Endothelial cell of umbilical vein (primary cell): ENCODE measurements around the gene MACROH2A1. TPM values are rescaled to one million over a fixed set of nuclear protein-coding genes. Genes with fewer than 3 reads are reported as not detected.

Experiments used
- BruUV-seq: library from RNA; stranded (reverse); fragments of 400-500 nt; replicated peaks from 2 replicates; lab custom pipeline; 2021; lab: Mats Ljungman, UMichigan
- CTCF ChIA-PET: fragments of 300-600, 350-600 bp; sonication (Branson Sonifier 250); formaldehyde crosslinking; loops from one replicate; lab custom pipeline; 2021; ENCODE audit warnings: antibody characterized with exemption, inconsistent platforms; lab: Charles Lee
- POLR2A ChIA-PET: fragments of 300-600, 350-600 bp; sonication (Branson Sonifier 250); formaldehyde crosslinking; loops from one replicate; lab custom pipeline; 2021; ENCODE audit warnings: antibody characterized with exemption, inconsistent platforms; lab: Charles Lee
- DNase-seq: peaks from one replicate; pipeline ENCODE4 v3.0.0-alpha.2; 2011; ENCODE audit warnings: low read depth, low spot score
- FAIRE-seq: peaks from 2 replicates; lab custom pipeline; 2011; peaks lifted over from hg19 to GRCh38; lab: Jason Lieb, UNC
- H2AFZ ChIP-seq: 2 replicates; pipeline ENCODE4 v1.6.0; 2012; ENCODE audit warnings: low read depth, low read length, control low read depth, inconsistent platforms
- H3K27ac ChIP-seq: 2 replicates; pipeline ENCODE4 v1.5.1; 2011; ENCODE audit warnings: low read depth, mild to moderate bottlenecking, control low read depth, low read length, moderate library complexity; ENCODE audit not compliant: insufficient read depth
- H3K27me3 ChIP-seq, 2 experiments: 2 replicates each; pipeline versions ENCODE4 v1.6.0 to v1.6.1; 2011; ENCODE audit warnings: low read length in 2 of 2, mixed read lengths in 1 of 2; ENCODE audit not compliant: control insufficient read depth in 2 of 2, insufficient read depth in 2 of 2
- H3K36me3 ChIP-seq, 2 experiments: 2 replicates in 1 of 2; 3 replicates in 1 of 2; pipeline ENCODE4 v1.5.1; 2011; ENCODE audit warnings: low read length in 2 of 2, mild to moderate bottlenecking in 1 of 2, moderate library complexity in 1 of 2; ENCODE audit not compliant: control insufficient read depth in 2 of 2, insufficient read depth in 2 of 2; ENCODE audit errors: extremely low read depth in 1 of 2
- H3K4me1 ChIP-seq: 3 replicates; pipeline ENCODE4 v1.5.1; 2011; ENCODE audit warnings: mild to moderate bottlenecking, low read length; ENCODE audit not compliant: control insufficient read depth, insufficient read depth; ENCODE audit errors: extremely low read depth
- H3K4me2 ChIP-seq: 2 replicates; pipeline ENCODE4 v1.6.1; 2011; ENCODE audit warnings: low read length, control low read depth, mixed read lengths; ENCODE audit not compliant: insufficient read depth
- H3K4me3 ChIP-seq, 3 experiments: fragments of 200-600 bp in 1 of 3; sonication (generic), shearing (Covaris generic) in 1 of 3; replicated peaks in 1 of 3; 2 replicates each; pipeline ENCODE4 v1.5.1; 2011 to 2016; ENCODE audit warnings: control low read depth in 3 of 3, low read length in 3 of 3, mild to moderate bottlenecking in 2 of 3, inconsistent platforms in 1 of 3, low read depth in 1 of 3, moderate library complexity in 1 of 3; ENCODE audit not compliant: insufficient read depth in 1 of 3
- H3K79me2 ChIP-seq: 2 replicates; pipeline ENCODE4 v1.6.0; 2012; ENCODE audit warnings: low read length, inconsistent platforms; ENCODE audit not compliant: control insufficient read depth, insufficient read depth
- H3K9ac ChIP-seq: replicated peaks from 2 replicates; pipeline ENCODE3; 2011; ENCODE audit warnings: low read length, control low read depth; ENCODE audit not compliant: insufficient read depth; ENCODE audit errors: extremely low read depth
- H3K9me1 ChIP-seq: replicated peaks from 3 replicates; pipeline ENCODE4 v1.6.0; 2011; ENCODE audit warnings: mild to moderate bottlenecking, low read length; ENCODE audit not compliant: control insufficient read depth, insufficient read depth; ENCODE audit errors: extremely low read depth
- H3K9me3 ChIP-seq: replicated peaks from 2 replicates; pipeline ENCODE4 v1.5.1; 2012; ENCODE audit warnings: low read length, inconsistent platforms; ENCODE audit not compliant: control insufficient read depth, insufficient read depth
- H4K20me1 ChIP-seq: replicated peaks from 2 replicates; pipeline ENCODE3; 2011; ENCODE audit warnings: mild to moderate bottlenecking, low read length; ENCODE audit not compliant: control insufficient read depth, insufficient read depth; ENCODE audit errors: extremely low read depth
- EZH2 ChIP-seq: IDR thresholded peaks from 2 replicates; pipeline ENCODE4 v1.6.1; 2012; ENCODE audit warnings: borderline replicate concordance, low read depth, mild to moderate bottlenecking, moderate library complexity, low read length, inconsistent platforms; ENCODE audit not compliant: severe bottlenecking
- FOS ChIP-seq: IDR thresholded peaks from 2 replicates; pipeline ENCODE4 v1.6.1; 2011; ENCODE audit warnings: mild to moderate bottlenecking, low read length, moderate library complexity, borderline replicate concordance; ENCODE audit not compliant: insufficient read depth
- GATA2 ChIP-seq: IDR thresholded peaks from 2 replicates; pipeline ENCODE4 v1.7.0; 2011; ENCODE audit warnings: low read depth, mild to moderate bottlenecking, moderate library complexity, mixed read lengths, low read length; ENCODE audit not compliant: insufficient read length, insufficient read depth
- JUN ChIP-seq: IDR thresholded peaks from 2 replicates; pipeline ENCODE4 v1.6.1; 2011; ENCODE audit warnings: borderline replicate concordance, low read depth; ENCODE audit not compliant: insufficient read length, insufficient read depth
- POLR2AphosphoS5 ChIP-seq: IDR thresholded peaks from 2 replicates; pipeline ENCODE4 v1.6.1; 2012; ENCODE audit warnings: low read depth, mild to moderate bottlenecking, control low read depth, low read length, moderate library complexity; ENCODE audit not compliant: insufficient read depth
- dilution Hi-C: fragments of 300-500 bp; cut with MboI; formaldehyde crosslinking; loops from one replicate; pipeline ENCODE4 v1.15.0; 2019; ENCODE audit warnings: low sequenced_read_pairs; ENCODE audit not compliant: extremely low pct_ligation_motif_present
- intact Hi-C: fragments of 100-400 bp; cut with micrococcal nuclease; formaldehyde crosslinking; loops from one replicate; pipeline ENCODE4 v1.10.0; 2022
- polyA plus RNA-seq, 4 experiments: library from polyadenylated mRNA; depleted of rRNA in 3 of 4; stranded (reverse) in 3 of 4; unstranded in 1 of 4; fragments of >200 nt; gene quantifications; 2 replicates each; pipeline versions ENCODE4 v1.2.1 to v1.2.3, GENCODE V29; 2011 to 2012; ENCODE audit warnings: missing spikeins in 1 of 4
- total RNA-seq: library from RNA; stranded (reverse); gene quantifications from 2 replicates; pipeline ENCODE4 v1.2.3, GENCODE V29; 2021
- TF ChIP-seq, protein P1 (sequence below): IDR thresholded peaks from 2 replicates; pipeline ENCODE4 v1.6.1; 2011; ENCODE audit not compliant: insufficient read depth, insufficient read length

MACROH2A1 gene
- total and polyA plus RNA-seq, 2 donors (not counting 3 experiments of a cell fraction or from before 2014, with no cell fraction given) = 89.3 to 147 TPM

DNA sequence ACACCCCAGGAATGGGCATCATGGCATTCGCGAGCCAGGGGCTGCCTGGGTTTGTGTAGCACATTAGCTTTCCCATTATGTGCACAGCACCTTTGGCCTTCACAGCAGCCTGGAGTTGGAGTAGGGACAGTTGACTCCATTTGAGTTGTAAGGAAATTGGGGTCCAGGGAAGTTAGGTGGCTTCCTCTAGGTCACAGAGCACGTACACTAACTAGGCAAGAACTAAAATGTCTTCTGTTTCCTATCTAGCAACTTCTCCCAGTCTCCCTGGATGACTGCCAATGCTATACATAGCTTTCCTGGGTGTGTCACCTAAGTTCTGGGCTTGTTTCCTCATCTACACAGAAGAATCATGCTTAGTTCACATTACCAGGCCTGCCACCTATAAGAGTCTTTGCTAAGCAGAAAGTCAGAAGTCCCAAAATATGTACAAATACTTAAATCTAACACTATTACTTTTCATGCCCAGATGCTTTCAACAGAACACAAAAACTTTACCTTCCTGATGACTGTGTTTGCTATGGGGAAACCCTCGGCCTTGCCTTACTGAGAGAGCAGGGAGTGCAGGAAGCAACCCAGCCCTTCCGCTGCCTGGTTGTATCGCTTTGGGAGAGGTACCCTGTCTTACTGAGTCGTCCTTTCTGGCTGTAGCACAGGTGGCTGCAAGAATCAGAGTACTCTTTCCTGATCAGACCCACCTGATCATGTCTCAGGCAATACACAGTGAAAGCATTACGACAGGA, 12.0 kb downstream of the MACROH2A1 start:
- no peaks in the 10 kb centered on the region for H3K9me3 ChIP-seq
- ChIA-PET CTCF (interaction anchor here (0.6 to 1.7 kb wide), 5 partner anchors 9 to 195 kb away, joined by 3 to 6 read pairs (median 4); no protein-coding TSS in a partner anchor), POLR2A (no interaction called here)
- H2AFZ ChIP-seq = no peak overlapping the region
- peak overlapping the region; percentile 56 for H3K4me2 ChIP-seq
- peaks cover 6% of the 10 kb centered on the region for H4K20me1 ChIP-seq
- DNase-seq (peak; percentile 55), FAIRE-seq (peak; percentile 82)
- H3K79me2 ChIP-seq = peaks cover 61% of the 10 kb centered on the region
- BruUV-seq = no TSS peak
- H3K9ac ChIP-seq = no peak overlapping the region
- intact Hi-C loops = loop anchor here (1.0 kb wide), 1 partner anchor 10 kb away; no protein-coding TSS in a partner anchor
- H3K27ac ChIP-seq = peak overlapping the region; percentile 72
- dilution Hi-C loops = no loop called here
- H3K27me3 ChIP-seq = no peaks in the 10 kb centered on the region
- H3K36me3 ChIP-seq = peaks cover 15 to 25% of the 10 kb centered on the region in 2 experiments
- no peaks in the 10 kb centered on the region for H3K9me1 ChIP-seq
- TF ChIP-seq JUN = no peak
- TF ChIP-seq, protein P1, sequence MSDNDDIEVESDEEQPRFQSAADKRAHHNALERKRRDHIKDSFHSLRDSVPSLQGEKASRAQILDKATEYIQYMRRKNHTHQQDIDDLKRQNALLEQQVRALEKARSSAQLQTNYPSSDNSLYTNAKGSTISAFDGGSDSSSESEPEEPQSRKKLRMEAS = no peak
- no peak for TF ChIP-seq FOS
- peak; percentile 37 for TF ChIP-seq POLR2AphosphoS5
- TF ChIP-seq GATA2 = no peak
- TF ChIP-seq EZH2 = no peak
- H3K4me1 ChIP-seq = peaks cover 21% of the 10 kb centered on the region
- no peak overlapping the region for H3K4me3 ChIP-seq
